Ovary (tissue), 9 donors: ENCODE results near the gene GEMIN5. TPM values are rescaled to one million over a fixed set of nuclear protein-coding genes. Genes with fewer than 3 reads are reported as not detected.

Source experiments
- DNase-seq, 5 donors: peaks; one replicate each; pipeline ENCODE4 v3.0.0-alpha.2; 2019 to 2020
- H3K27ac ChIP-seq, 2 donors: fragments of 200-600 bp; one replicate each; pipeline versions ENCODE4 v1.5.1 to v1.8.0; 2019 to 2022
- H3K27me3 ChIP-seq: fragments of 200-600 bp; one replicate; pipeline ENCODE4 v1.8.0; 2022
- H3K36me3 ChIP-seq: fragments of 200-600 bp; sonication (generic); one replicate; pipeline ENCODE4 v1.5.1; 2019
- H3K4me1 ChIP-seq: one replicate; pipeline ENCODE4 v1.8.1; 2013; ENCODE audit warnings: mild to moderate bottlenecking, moderate library complexity; ENCODE audit not compliant: insufficient read depth
- H3K4me3 ChIP-seq: fragments of 200-600 bp; sonication (generic); one replicate; pipeline ENCODE4 v1.5.1; 2017
- H3K9me3 ChIP-seq, 2 donors: fragments of 200-600 bp in 1 of 2; sonication (generic) in 1 of 2; one replicate each; pipeline versions ENCODE4 v1.5.1 to v1.8.1; 2013 to 2019; ENCODE audit warnings: mild to moderate bottlenecking in 1 of 2, moderate library complexity in 1 of 2
- CTCF ChIP-seq, 3 donors: fragments of 450-650 bp in 2 of 3; fragments of 200-600 bp in 1 of 3; IDR thresholded peaks; one replicate each; pipeline versions ENCODE4 v1.5.1 to v1.8.0; 2016 to 2022; ENCODE audit warnings: antibody characterized with exemption in 3 of 3, mild to moderate bottlenecking in 1 of 3
- EP300 ChIP-seq: sonication (generic); formaldehyde crosslinking; IDR thresholded peaks from one replicate; pipeline ENCODE4 v1.6.1; 2017; ENCODE audit warnings: antibody characterized with exemption
- POLR2A ChIP-seq: fragments of 450-650 bp; IDR thresholded peaks from one replicate; pipeline ENCODE4 v1.6.1; 2017; ENCODE audit warnings: antibody characterized with exemption, mild to moderate bottlenecking, moderate library complexity
- WGBS, 3 donors: extraction: QIAGEN DNeasy Blood & Tissue Kit in 1 of 3; methylation state at CpG; one replicate each; pipeline versions ENCODE4 v1.1.5 to v1.1.7; 2013 to 2017; 5-methylcytosine and 5-hydroxymethylcytosine counted together
- intact Hi-C, 4 donors: fragments of 100-400 bp; cut with DNase I; formaldehyde crosslinking; loops; one replicate each; pipeline versions ENCODE4 v1.11.0 to v1.15.1; 2022 to 2023
- polyA plus RNA-seq, 2 donors: library from polyadenylated mRNA; stranded (reverse); fragments of 200-250 nt in 1 of 2; fragments of 350-450 nt in 1 of 2; fragmentation: Illumina TruSeq in 1 of 2; extraction: RNeasy Lipid Tissue Mini Kit (QIAGEN cat#74804) in 1 of 2; gene quantifications; one replicate each; pipeline ENCODE4 v1.2.3, GENCODE V29; 2013 to 2014
- total RNA-seq, 7 donors: library from RNA; depleted of rRNA in 2 of 7; stranded (reverse); fragments of >200 nt in 2 of 7; fragmentation: NEBNext Ultra II Directional in 3 of 7; extraction: Animal tissue kit (Norgen Biotek cat#: 25700) in 3 of 7; gene quantifications; one replicate each; pipeline versions ENCODE4 v1.1.0 to v1.2.4, GENCODE V29; 2016 to 2023
- donor health status: DM: no; HTN: no; CAD: no; lungs with moderate emphysema.
- donor health status: DM: no; HTN: no; CAD: no.
- donor health status: Bipolar disorder and iron deficiency.
- donor health status: DM: yes; HTN: yes; CAD: no.
- donor health status: DM: no; HTN: no; CAD: no.
- donor health status: DM: yes; HTN: yes; CAD: no.

GEMIN5 gene
- total and polyA plus RNA-seq, 9 donors, result 6.1 to 20.6 (median 15.3) TPM

- DNase-seq, result no peak
Observed at GRCh38 chr5:154873791-154874331, 64.2 kb downstream of the GEMIN5 start.

GRCh38 chr5:154871734-154872133 lies 66.3 kb downstream of the GEMIN5 start:
- Histone ChIP-seq H3K27me3 (no peaks in the 10 kb centered on the region), H3K4me1 (no peaks in the 10 kb centered on the region), H3K9me3 (no peaks in the 10 kb centered on the region), H3K4me3 (no peak overlapping the region), H3K36me3 (no peaks in the 10 kb centered on the region), H3K27ac (no peak overlapping the region)
- TF ChIP-seq POLR2A, result no peak
- TF ChIP-seq CTCF (IDR thresholded peaks at IDR 0.05), result no peak
- no peak for TF ChIP-seq EP300
- intact Hi-C loops, result no loop called here
- DNase-seq, result no peak
- WGBS, 3 donors, result 85 to 95% (median 89%) methylated on average over 4 of the region's 4 CpGs

More at GRCh38 chr5:154873791-154874331, 64.2 kb downstream of the GEMIN5 start:
- no peaks in the 10 kb centered on the region for H3K27me3 ChIP-seq
- H3K4me1 ChIP-seq, result no peaks in the 10 kb centered on the region
- intact Hi-C loops, result no loop called here
- 74 to 84% (median 77%) methylated on average over 5 of the region's 5 CpGs for WGBS, 3 donors
- H3K9me3 ChIP-seq, result no peaks in the 10 kb centered on the region
- no peak for TF ChIP-seq EP300
- no peak for TF ChIP-seq CTCF (IDR thresholded peaks at IDR 0.05)
- TF ChIP-seq POLR2A, result no peak
- no peaks in the 10 kb centered on the region for H3K36me3 ChIP-seq
- H3K4me3 ChIP-seq, result no peak overlapping the region
- no peak overlapping the region for H3K27ac ChIP-seq

- no peaks in the 10 kb centered on the region for H3K36me3 ChIP-seq
- no peaks in the 10 kb centered on the region for H3K27me3 ChIP-seq
- no peak overlapping the region for H3K27ac ChIP-seq
- H3K4me3 ChIP-seq, result no peak overlapping the region
- H3K4me1 ChIP-seq, result peaks cover 4% of the 10 kb centered on the region
- DNase-seq, result no peak
- no peaks in the 10 kb centered on the region for H3K9me3 ChIP-seq
- intact Hi-C loops, result loop anchor here in 1 of 4 donors (10.0 kb wide), 1 partner anchor 66 kb away; the partner anchor contains the start of gene GEMIN5
- TF ChIP-seq POLR2A (no peak), CTCF (IDR thresholded peaks at IDR 0.05) (no peak), EP300 (no peak)
- WGBS, 3 donors, result 86 to 92% (median 90%) methylated on average over 5 of the region's 5 CpGs
Observed at GRCh38 chr5:154868702-154869101, 69.3 kb downstream of the GEMIN5 start.

- H3K36me3 ChIP-seq, result no peaks in the 10 kb centered on the region
- H3K27ac ChIP-seq, result no peak overlapping the region
- TF ChIP-seq EP300 (no peak), POLR2A (no peak), CTCF (IDR thresholded peaks at IDR 0.05) (no peak)
- H3K27me3 ChIP-seq, result no peaks in the 10 kb centered on the region
- DNase-seq, result no peak
- WGBS, 3 donors, result 52 to 63% (median 57%) methylated on average over 2 of the region's 2 CpGs
- H3K9me3 ChIP-seq, result no peaks in the 10 kb centered on the region
- H3K4me3 ChIP-seq, result no peak overlapping the region
- H3K4me1 ChIP-seq, result peaks cover 7% of the 10 kb centered on the region
- intact Hi-C loops, result loop anchor here in 1 of 4 donors (10.0 kb wide), 1 partner anchor 68 kb away; the partner anchor contains the start of gene GEMIN5
Observed at GRCh38 chr5:154866841-154867240, 71.2 kb downstream of the GEMIN5 start.
